K562 (cell line): ENCODE data around the gene SPOCK3. TPM values are rescaled to one million over a fixed set of nuclear protein-coding genes. Genes with fewer than 3 reads are reported as not detected.

ENCODE experiments used
- ATAC-seq: fragments of 200-7000 bp; cut with Tn5 transposase; 3 replicates; pipeline ENCODE4 v1.9.1; 2020; ENCODE audit warnings: moderate library complexity
- BruUV-seq: library from RNA; stranded (reverse); fragments of 400-500 nt; replicated peaks from 2 replicates; lab custom pipeline; 2021; lab: Mats Ljungman, UMichigan
- CTCF ChIA-PET: fragments of 300-600 bp; formaldehyde crosslinking; extraction: SDS; loops from one replicate; lab custom pipeline; 2021; ENCODE audit warnings: low intra/inter-chr PET ratio; lab: Yijun Ruan, JAX
- POLR2A ChIA-PET: fragments of 300-600, 350-650 bp; sonication (Branson Sonifier 250); formaldehyde crosslinking; extraction: SDS; loops from one replicate; lab custom pipeline; 2021; ENCODE audit warnings: antibody characterized with exemption, inconsistent platforms; lab: Yijun Ruan, JAX
- DNase-seq, 4 experiments: peaks; one replicate each; pipeline versions ENCODE4 v3.0.0 to v3.0.0-alpha.2; 2011 to 2018; ENCODE audit warnings: low spot score in 3 of 4, mixed read lengths in 3 of 4; ENCODE audit errors: extremely low read depth in 1 of 4
- FAIRE-seq: peaks from 2 replicates; lab custom pipeline; 2011; peaks lifted over from hg19 to GRCh38; lab: Jason Lieb, UNC
- H2AFZ ChIP-seq: 2 replicates; pipeline ENCODE4 v1.6.0; 2011; ENCODE audit warnings: low read depth, low read length, control low read depth, inconsistent platforms
- H3K27ac ChIP-seq: fragments of 200-600 bp; 3 replicates; pipeline ENCODE4 v1.8.0; 2011; ENCODE audit warnings: low read depth, mild to moderate bottlenecking, control low read depth, inconsistent platforms, low read length, moderate library complexity, mixed read lengths; ENCODE audit errors: extremely low read depth
- H3K27me3 ChIP-seq, 2 experiments: fragments of 300-600 bp in 1 of 2; 2 replicates in 1 of 2; 3 replicates in 1 of 2; pipeline versions ENCODE4 v1.6.0 to v1.8.0; 2011; ENCODE audit warnings: inconsistent platforms in 2 of 2, low read length in 2 of 2, mild to moderate bottlenecking in 1 of 2, mixed read lengths in 1 of 2, moderate library complexity in 1 of 2; ENCODE audit not compliant: control insufficient read depth in 2 of 2, insufficient read depth in 2 of 2
- H3K36me3 ChIP-seq: fragments of 300-600 bp; 3 replicates; pipeline ENCODE4 v1.8.0; 2011; ENCODE audit warnings: mild to moderate bottlenecking, low read length, inconsistent platforms; ENCODE audit not compliant: control insufficient read depth, insufficient read depth
- H3K4me1 ChIP-seq, 2 experiments: fragments of 200-600 bp in 1 of 2; replicated peaks in 1 of 2; 2 replicates in 1 of 2; 3 replicates in 1 of 2; pipeline versions ENCODE4 v1.5.1 to v1.8.0; 2011; ENCODE audit warnings: inconsistent platforms in 2 of 2, low read length in 2 of 2, mild to moderate bottlenecking in 1 of 2, mixed read lengths in 1 of 2, moderate library complexity in 1 of 2; ENCODE audit not compliant: control insufficient read depth in 2 of 2, insufficient read depth in 2 of 2
- H3K4me2 ChIP-seq: 2 replicates; pipeline ENCODE4 v1.6.1; 2011; ENCODE audit warnings: low read length, control low read depth, inconsistent platforms, mixed read lengths; ENCODE audit not compliant: insufficient read depth
- H3K4me3 ChIP-seq: fragments of 200-600 bp; sonication (generic), shearing (Covaris generic); 2 replicates; pipeline ENCODE4 v1.5.1; 2016; ENCODE audit warnings: control low read depth, inconsistent platforms
- H3K79me2 ChIP-seq: fragments of 200-600 bp; 3 replicates; pipeline ENCODE4 v1.8.0; 2011; ENCODE audit warnings: low read length, inconsistent platforms; ENCODE audit not compliant: control insufficient read depth, insufficient read depth
- H3K9ac ChIP-seq, 2 experiments: 2 replicates each; pipeline versions ENCODE4 v1.6.0 to v1.6.1; 2011; ENCODE audit warnings: low read depth in 2 of 2, low read length in 2 of 2, control low read depth in 1 of 2, inconsistent platforms in 1 of 2, mild to moderate bottlenecking in 1 of 2, mixed read lengths in 1 of 2; ENCODE audit not compliant: insufficient read depth in 1 of 2
- H3K9me1 ChIP-seq: one replicate; pipeline ENCODE4 v1.6.0; 2011; ENCODE audit warnings: inconsistent platforms, mild to moderate bottlenecking, low read length, moderate library complexity; ENCODE audit not compliant: control insufficient read depth, insufficient read depth
- H3K9me3 ChIP-seq: replicated peaks from 2 replicates; pipeline ENCODE4 v1.5.1; 2011; ENCODE audit warnings: low read depth, low read length, inconsistent platforms; ENCODE audit not compliant: control insufficient read depth, insufficient read depth
- H4K20me1 ChIP-seq: replicated peaks from 2 replicates; pipeline ENCODE4 v1.6.1; 2011; ENCODE audit warnings: low read length, inconsistent platforms, mixed read lengths; ENCODE audit not compliant: control insufficient read depth, insufficient read depth
- BRCA1 ChIP-seq, 2 experiments: fragments of 450-650 bp in 1 of 2; sonication (generic) in 1 of 2; formaldehyde crosslinking in 1 of 2; IDR thresholded peaks; 2 replicates each; pipeline versions ENCODE4 v1.5.0 to v1.6.1; 2017 to 2020; ENCODE audit warnings: mild to moderate bottlenecking in 1 of 2, missing genetic modification reagents in 1 of 2
- HCFC1 ChIP-seq: IDR thresholded peaks from 2 replicates; pipeline ENCODE4 v1.6.1; 2012; ENCODE audit warnings: low read depth, low read length, improper control_type of control experiment
- KDM1A ChIP-seq, 2 experiments: fragments of 450-650 bp; IDR thresholded peaks; 2 replicates each; pipeline ENCODE4 v1.6.1; 2016; ENCODE audit warnings: mild to moderate bottlenecking in 2 of 2
- KDM2B ChIP-seq: fragments of 250-450 bp; sonication (Bioruptor Pico); IDR thresholded peaks from 2 replicates; pipeline ENCODE4 v1.8.0; 2021; ENCODE audit warnings: mild to moderate bottlenecking, moderate library complexity
- KLF1 ChIP-seq: fragments of 450-650 bp; IDR thresholded peaks from 2 replicates; pipeline ENCODE4 v1.6.1; 2016; ENCODE audit warnings: missing genetic modification characterization, missing compliant biosample characterization
- MTA2 ChIP-seq: fragments of 450-650 bp; IDR thresholded peaks from 2 replicates; pipeline ENCODE4 v1.6.1; 2016; ENCODE audit warnings: low read depth
- NCOA2 ChIP-seq, 2 experiments: fragments of 450-650 bp; IDR thresholded peaks; 2 replicates each; pipeline ENCODE4 v1.6.1; 2018; ENCODE audit warnings: mild to moderate bottlenecking in 2 of 2, moderate library complexity in 1 of 2; ENCODE audit not compliant: partially characterized antibody in 2 of 2
- NCOA6 ChIP-seq: fragments of 450-650 bp; IDR thresholded peaks from 2 replicates; pipeline ENCODE4 v1.6.1; 2017; ENCODE audit warnings: mild to moderate bottlenecking
- RFX7 ChIP-seq: fragments of 250-450 bp; sonication (Bioruptor Pico); IDR thresholded peaks from 2 replicates; pipeline ENCODE4 v1.5.1; 2021; ENCODE audit warnings: mild to moderate bottlenecking
- TAL1 ChIP-seq: fragments of 450-650 bp; IDR thresholded peaks from 2 replicates; pipeline ENCODE4 v1.6.1; 2016; ENCODE audit warnings: mild to moderate bottlenecking
- TFAM ChIP-seq: fragments of 250-450 bp; sonication (Bioruptor Pico); conservative IDR thresholded peaks from 2 replicates; pipeline ENCODE4 v1.5.0; 2021; ENCODE audit warnings: mild to moderate bottlenecking, moderate library complexity
- ZEB2 ChIP-seq: fragments of 450-650 bp; IDR thresholded peaks from 2 replicates; pipeline ENCODE4 v1.6.1; 2016
- ZNF232 ChIP-seq: sonication (generic); formaldehyde crosslinking; IDR thresholded peaks from 2 replicates; pipeline ENCODE4 v1.8.0; 2022; ENCODE audit warnings: mild to moderate bottlenecking, missing genetic modification reagents
- ZNF316 ChIP-seq: fragments of 450-650 bp; IDR thresholded peaks from 2 replicates; pipeline ENCODE4 v1.6.1; 2016
- ZNF740 ChIP-seq, 3 experiments: fragments of 200-800 bp in 1 of 3; sonication (Bioruptor generic) in 1 of 3; sonication (generic) in 1 of 3; formaldehyde crosslinking in 1 of 3; IDR thresholded peaks; 2 replicates each; pipeline versions ENCODE4 v1.6.1 to v1.8.0; 2016 to 2022; ENCODE audit warnings: mild to moderate bottlenecking in 2 of 3, missing compliant biosample characterization in 2 of 3, missing genetic modification characterization in 2 of 3, missing genetic modification reagents in 1 of 3
- WGBS: fragments of 100-300 bp; shearing (Covaris generic); methylation state at CpG from one replicate; pipeline ENCODE4 v1.1.6; 2016; ENCODE audit warnings: low coverage, mixed read lengths; ENCODE audit not compliant: insufficient coverage; ENCODE audit errors: missing lambda C conversion rate; 5-methylcytosine and 5-hydroxymethylcytosine counted together
- in situ Hi-C: fragments of 300-500 bp; cut with MboI; formaldehyde crosslinking; loops from 4 replicates; pipeline ENCODE4 v1.15.0; 2018; ENCODE audit warnings: inconsistent platforms, mixed read lengths
- intact Hi-C: fragments of 100-400 bp; cut with micrococcal nuclease; formaldehyde crosslinking; loops from 2 replicates; pipeline ENCODE4 v1.14.2; 2022
- polyA plus RNA-seq, 8 experiments: library from polyadenylated mRNA; depleted of rRNA in 4 of 8; stranded (reverse) in 5 of 8; unstranded in 3 of 8; fragments of >200 nt; fragmentation: Nextera tagmentation in 2 of 8; fragmentation: Illumina TruSeq in 1 of 8; extraction: Ambion mirVana in 2 of 8; extraction: Trizol in 1 of 8; gene quantifications; 2 replicates each; pipeline versions ENCODE4 v1.2.1 to v1.2.3, GENCODE V29; 2011 to 2014; ENCODE audit warnings: inconsistent platforms in 1 of 8, missing spikeins in 1 of 8
- total RNA-seq, 7 experiments: library from RNA; depleted of rRNA in 6 of 7; stranded (reverse); fragments of >200 nt in 6 of 7; fragmentation: Illumina TruSeq in 2 of 7; extraction: Trizol in 2 of 7; gene quantifications; 2 replicates each; pipeline versions ENCODE4 v1.2.1 to v1.2.3, GENCODE V29; 2011 to 2021; ENCODE audit warnings: low replicate concordance in 1 of 7

SPOCK3 gene
- total and polyA plus RNA-seq, 9 of the 15 experiments (the other 6 are each of a cell fraction or from before 2014, with no cell fraction given) = not detected

GRCh38 chr4:167233685-167234315 lies 494 bp downstream of the SPOCK3 start:
- BruUV-seq = no TSS peak
- ATAC-seq = no peak
- no peak for FAIRE-seq
- H3K9me3 ChIP-seq = no peaks in the 10 kb centered on the region
- DNase-seq = no peak
- no peak overlapping the region for H3K9ac ChIP-seq
- no peaks in the 10 kb centered on the region for H4K20me1 ChIP-seq
- H3K4me1 ChIP-seq = no peaks in the 10 kb centered on the region
- H3K4me2 ChIP-seq = no peak overlapping the region
- H3K79me2 ChIP-seq = no peaks in the 10 kb centered on the region
- H2AFZ ChIP-seq = no peak overlapping the region
- 1% methylated on average over 28 of the region's 40 CpGs for WGBS
- ChIA-PET CTCF (no interaction called here), POLR2A (no interaction called here)
- intact Hi-C loops = no loop called here
- H3K9me1 ChIP-seq = no peaks in the 10 kb centered on the region
- H3K4me3 ChIP-seq = no peak overlapping the region
- in situ Hi-C loops = no loop called here
- no peaks in the 10 kb centered on the region for H3K27me3 ChIP-seq
- no peaks in the 10 kb centered on the region for H3K36me3 ChIP-seq
- H3K27ac ChIP-seq = no peak overlapping the region
- TF ChIP-seq TAL1 = no peak
- TF ChIP-seq TFAM (CRISPR knock-in tag) = no peak
- TF ChIP-seq HCFC1 = no peak
- TF ChIP-seq BRCA1 (IDR thresholded peaks at IDR 0.05) = no peak
- TF ChIP-seq BRCA1 (CRISPR knock-in tag; IDR thresholded peaks at IDR 0.05) = no peak
- TF ChIP-seq KDM1A (IDR thresholded peaks at IDR 0.05) = no peak
- TF ChIP-seq NCOA6 = no peak
- no peak for TF ChIP-seq RFX7 (CRISPR knock-in tag)
- no peak for TF ChIP-seq KDM2B (CRISPR knock-in tag)
- no peak for TF ChIP-seq NCOA2 (IDR thresholded peaks at IDR 0.05; ENCODE audit: partially characterized antibody in 2 of 2)
- no peak for TF ChIP-seq MTA2
- no peak for TF ChIP-seq ZNF316
- no peak for TF ChIP-seq ZNF232 (CRISPR knock-in tag)
- TF ChIP-seq ZNF740 (CRISPR knock-in tag; IDR thresholded peaks at IDR 0.05) = no peak
- TF ChIP-seq ZNF740 (tag; IDR thresholded peaks at IDR 0.05) = no peak
- no peak for TF ChIP-seq ZEB2
- TF ChIP-seq KLF1 = no peak
